GM23338 (cell line): ENCODE measurements around the gene WDR70.

Source experiments
- EZH2 ChIP-seq: fragments of 200-600 bp; sonication (generic); IDR thresholded peaks from one replicate; pipeline ENCODE4 v1.8.0; 2017; ENCODE audit warnings: antibody characterized with exemption, mild to moderate bottlenecking, low read depth; ENCODE audit not compliant: unreplicated experiment
- EZH2phosphoT487 ChIP-seq: fragments of 200-600 bp; sonication (generic); IDR thresholded peaks from one replicate; pipeline ENCODE4 v1.8.1; 2018; ENCODE audit warnings: antibody characterized with exemption; ENCODE audit not compliant: unreplicated experiment
- JUNB ChIP-seq: IDR thresholded peaks from one replicate; pipeline ENCODE4 v1.6.1; 2016; ENCODE audit warnings: antibody characterized with exemption; ENCODE audit not compliant: unreplicated experiment
- POLR2AphosphoS5 ChIP-seq: IDR thresholded peaks from 2 replicates; pipeline ENCODE4 v1.6.1; 2016; ENCODE audit warnings: antibody characterized with exemption, low read depth
- STAT1 ChIP-seq: IDR thresholded peaks from one replicate; pipeline ENCODE4 v1.6.1; 2016; ENCODE audit warnings: antibody characterized with exemption; ENCODE audit not compliant: unreplicated experiment
- ZNF331 ChIP-seq: fragments of 250-450 bp; sonication (Bioruptor Pico); IDR thresholded peaks from 2 replicates; pipeline ENCODE4 v1.5.0; 2020; ENCODE audit warnings: low read depth, mild to moderate bottlenecking, moderate library complexity
- TF ChIP-seq, protein P1 (sequence below), 2 experiments: fragments of 200-600 bp in 1 of 2; sonication (generic) in 1 of 2; conservative IDR thresholded peaks; 2 replicates each; pipeline versions ENCODE4 v1.5.1 to v1.6.1; 2016 to 2017; ENCODE audit warnings: antibody characterized with exemption in 2 of 2, low read depth in 2 of 2, mild to moderate bottlenecking in 2 of 2, moderate library complexity in 1 of 2
- TF ChIP-seq, protein P2 (sequence below): IDR thresholded peaks from one replicate; pipeline ENCODE4 v1.6.1; 2018; ENCODE audit warnings: antibody characterized with exemption; ENCODE audit not compliant: unreplicated experiment

DNA sequence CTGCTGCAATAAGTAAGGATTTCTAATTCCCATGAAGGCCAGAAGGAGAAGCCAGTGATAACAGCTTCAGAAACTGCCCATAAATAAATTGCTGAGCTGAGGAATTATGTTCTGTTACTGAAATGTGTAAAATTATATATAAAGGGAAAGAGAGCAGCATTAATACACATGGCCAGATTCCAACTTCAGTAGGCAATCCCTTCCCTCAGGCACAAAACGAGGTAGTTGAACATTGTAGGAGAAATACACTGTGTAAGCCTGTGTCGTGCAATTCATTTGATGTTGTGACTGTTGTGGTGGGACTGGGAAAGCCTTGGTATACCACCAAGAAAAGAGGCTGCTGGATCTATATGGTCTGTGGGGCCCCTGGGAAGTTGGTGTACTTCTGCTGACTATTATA is 192.9 kb downstream of the WDR70 start:
- no peak for TF ChIP-seq EZH2
- TF ChIP-seq, protein P1, sequence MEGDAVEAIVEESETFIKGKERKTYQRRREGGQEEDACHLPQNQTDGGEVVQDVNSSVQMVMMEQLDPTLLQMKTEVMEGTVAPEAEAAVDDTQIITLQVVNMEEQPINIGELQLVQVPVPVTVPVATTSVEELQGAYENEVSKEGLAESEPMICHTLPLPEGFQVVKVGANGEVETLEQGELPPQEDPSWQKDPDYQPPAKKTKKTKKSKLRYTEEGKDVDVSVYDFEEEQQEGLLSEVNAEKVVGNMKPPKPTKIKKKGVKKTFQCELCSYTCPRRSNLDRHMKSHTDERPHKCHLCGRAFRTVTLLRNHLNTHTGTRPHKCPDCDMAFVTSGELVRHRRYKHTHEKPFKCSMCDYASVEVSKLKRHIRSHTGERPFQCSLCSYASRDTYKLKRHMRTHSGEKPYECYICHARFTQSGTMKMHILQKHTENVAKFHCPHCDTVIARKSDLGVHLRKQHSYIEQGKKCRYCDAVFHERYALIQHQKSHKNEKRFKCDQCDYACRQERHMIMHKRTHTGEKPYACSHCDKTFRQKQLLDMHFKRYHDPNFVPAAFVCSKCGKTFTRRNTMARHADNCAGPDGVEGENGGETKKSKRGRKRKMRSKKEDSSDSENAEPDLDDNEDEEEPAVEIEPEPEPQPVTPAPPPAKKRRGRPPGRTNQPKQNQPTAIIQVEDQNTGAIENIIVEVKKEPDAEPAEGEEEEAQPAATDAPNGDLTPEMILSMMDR (conservative IDR thresholded peaks at IDR 0.05; ENCODE audit: low read depth in 2 of 2): no peak
- no peak for TF ChIP-seq STAT1
- TF ChIP-seq POLR2AphosphoS5: no peak
- TF ChIP-seq ZNF331: no peak
- TF ChIP-seq, protein P2, sequence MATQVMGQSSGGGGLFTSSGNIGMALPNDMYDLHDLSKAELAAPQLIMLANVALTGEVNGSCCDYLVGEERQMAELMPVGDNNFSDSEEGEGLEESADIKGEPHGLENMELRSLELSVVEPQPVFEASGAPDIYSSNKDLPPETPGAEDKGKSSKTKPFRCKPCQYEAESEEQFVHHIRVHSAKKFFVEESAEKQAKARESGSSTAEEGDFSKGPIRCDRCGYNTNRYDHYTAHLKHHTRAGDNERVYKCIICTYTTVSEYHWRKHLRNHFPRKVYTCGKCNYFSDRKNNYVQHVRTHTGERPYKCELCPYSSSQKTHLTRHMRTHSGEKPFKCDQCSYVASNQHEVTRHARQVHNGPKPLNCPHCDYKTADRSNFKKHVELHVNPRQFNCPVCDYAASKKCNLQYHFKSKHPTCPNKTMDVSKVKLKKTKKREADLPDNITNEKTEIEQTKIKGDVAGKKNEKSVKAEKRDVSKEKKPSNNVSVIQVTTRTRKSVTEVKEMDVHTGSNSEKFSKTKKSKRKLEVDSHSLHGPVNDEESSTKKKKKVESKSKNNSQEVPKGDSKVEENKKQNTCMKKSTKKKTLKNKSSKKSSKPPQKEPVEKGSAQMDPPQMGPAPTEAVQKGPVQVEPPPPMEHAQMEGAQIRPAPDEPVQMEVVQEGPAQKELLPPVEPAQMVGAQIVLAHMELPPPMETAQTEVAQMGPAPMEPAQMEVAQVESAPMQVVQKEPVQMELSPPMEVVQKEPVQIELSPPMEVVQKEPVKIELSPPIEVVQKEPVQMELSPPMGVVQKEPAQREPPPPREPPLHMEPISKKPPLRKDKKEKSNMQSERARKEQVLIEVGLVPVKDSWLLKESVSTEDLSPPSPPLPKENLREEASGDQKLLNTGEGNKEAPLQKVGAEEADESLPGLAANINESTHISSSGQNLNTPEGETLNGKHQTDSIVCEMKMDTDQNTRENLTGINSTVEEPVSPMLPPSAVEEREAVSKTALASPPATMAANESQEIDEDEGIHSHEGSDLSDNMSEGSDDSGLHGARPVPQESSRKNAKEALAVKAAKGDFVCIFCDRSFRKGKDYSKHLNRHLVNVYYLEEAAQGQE: no peak
- TF ChIP-seq EZH2phosphoT487: no peak
- TF ChIP-seq JUNB: no peak
